Neural cell (in vitro differentiated cells): ENCODE measurements around the gene GOSR1. TPM values are rescaled to one million over a fixed set of nuclear protein-coding genes. Genes with fewer than 3 reads are reported as not detected.
"Not testable (repeated sequence)": the region's sequence is repeated elsewhere in the genome, so short reads cannot be mapped to it uniquely, and the experiment has no call there.

Source experiments
- H2AFZ ChIP-seq: fragments of 200-600, 300-800 bp; sonication (generic), shearing (Covaris generic); 2 replicates; pipeline ENCODE4 v1.6.0; 2014; ENCODE audit warnings: low read depth, mild to moderate bottlenecking, antibody characterized with exemption, low read length, moderate library complexity
- H3F3A ChIP-seq: fragments of 200-600 bp; shearing (Covaris generic); 2 replicates; pipeline ENCODE4 v1.6.1; 2016; ENCODE audit warnings: mild to moderate bottlenecking, moderate library complexity, mixed read lengths, antibody characterized with exemption, low read length; ENCODE audit not compliant: insufficient read depth, poor library complexity, severe bottlenecking
- H3K27ac ChIP-seq: fragments of 200-600, 300-800 bp; sonication (generic), shearing (Covaris generic); 2 replicates; pipeline ENCODE4 v1.5.1; 2014; ENCODE audit warnings: mild to moderate bottlenecking, low read length, moderate library complexity
- H3K27me3 ChIP-seq: fragments of 300-800, 200-600 bp; sonication (generic), shearing (Covaris generic); 2 replicates; pipeline ENCODE4 v1.6.0; 2014; ENCODE audit warnings: mild to moderate bottlenecking, low read depth, low read length, moderate library complexity; ENCODE audit not compliant: insufficient read depth
- H3K36me3 ChIP-seq: fragments of 300-800, 200-600 bp; sonication (generic), shearing (Covaris generic); 2 replicates; pipeline ENCODE4 v1.5.1; 2014; ENCODE audit warnings: mild to moderate bottlenecking, antibody characterized with exemption, low read length, moderate library complexity; ENCODE audit not compliant: insufficient read depth
- H3K4me2 ChIP-seq: fragments of 300-800, 200-600 bp; sonication (generic), shearing (Covaris generic); 2 replicates; pipeline ENCODE4 v1.6.0; 2014; ENCODE audit warnings: mild to moderate bottlenecking, low read length
- H3K4me3 ChIP-seq: fragments of 300-800, 200-600 bp; sonication (generic), shearing (Covaris generic); 2 replicates; pipeline ENCODE4 v1.5.1; 2014; ENCODE audit warnings: mild to moderate bottlenecking, low read length, moderate library complexity
- H3K79me2 ChIP-seq: fragments of 200-600 bp; shearing (Covaris generic); replicated peaks from 2 replicates; pipeline ENCODE4 v1.6.0; 2014; ENCODE audit warnings: mild to moderate bottlenecking, low read length, moderate library complexity; ENCODE audit not compliant: insufficient read depth
- H3K9ac ChIP-seq: fragments of 300-800, 200-600 bp; sonication (generic), shearing (Covaris generic); 2 replicates; pipeline ENCODE4 v1.6.1; 2016; ENCODE audit warnings: mild to moderate bottlenecking, low read length, mixed read lengths
- H3K9me2 ChIP-seq: fragments of 200-600 bp; shearing (Covaris generic); 2 replicates; pipeline ENCODE4 v1.6.1; 2016; ENCODE audit warnings: mild to moderate bottlenecking, low read length, mixed read lengths; ENCODE audit not compliant: insufficient read depth
- H3K9me3 ChIP-seq: fragments of 200-600, 300-800 bp; sonication (generic), shearing (Covaris generic); 2 replicates; pipeline ENCODE4 v1.6.1; 2016; ENCODE audit warnings: mild to moderate bottlenecking, mixed run types, low read length, moderate library complexity, mixed read lengths
- H4K20me1 ChIP-seq: fragments of 200-600 bp; shearing (Covaris generic); 2 replicates; pipeline ENCODE4 v1.6.1; 2016; ENCODE audit warnings: mild to moderate bottlenecking, mixed run types; ENCODE audit not compliant: insufficient read depth
- CTCF ChIP-seq: fragments of 450-650 bp; IDR thresholded peaks from 2 replicates; pipeline ENCODE4 v1.5.1; 2014; ENCODE audit warnings: antibody characterized with exemption, mild to moderate bottlenecking, moderate library complexity; ENCODE audit not compliant: poor library complexity, severe bottlenecking
- EP300 ChIP-seq: fragments of 450-650 bp; conservative IDR thresholded peaks from 2 replicates; pipeline ENCODE4 v1.6.1; 2014; ENCODE audit warnings: antibody characterized with exemption, mild to moderate bottlenecking, moderate library complexity; ENCODE audit not compliant: poor library complexity, severe bottlenecking
- EZH2 ChIP-seq: fragments of 200-600, 300-800 bp; shearing (Covaris generic), sonication (generic); IDR thresholded peaks from 2 replicates; pipeline ENCODE4 v1.6.1; 2014; ENCODE audit warnings: antibody characterized with exemption, low read length, borderline replicate concordance, mild to moderate bottlenecking; ENCODE audit not compliant: insufficient read depth, poor library complexity, severe bottlenecking
- REST ChIP-seq: IDR thresholded peaks from 2 replicates; pipeline ENCODE4 v1.6.1; 2012; ENCODE audit warnings: borderline replicate concordance
- SMC3 ChIP-seq: fragments of 450-650 bp; conservative IDR thresholded peaks from 2 replicates; pipeline ENCODE4 v1.6.1; 2014; ENCODE audit warnings: antibody characterized with exemption, mild to moderate bottlenecking, moderate library complexity; ENCODE audit not compliant: poor library complexity
- TAF1 ChIP-seq: IDR thresholded peaks from 2 replicates; pipeline ENCODE4 v1.6.1; 2012; ENCODE audit warnings: low read depth
- polyA plus RNA-seq: library from polyadenylated mRNA; depleted of rRNA; stranded (reverse); fragments of >200 nt; gene quantifications from 2 replicates; pipeline ENCODE4 v1.2.3, GENCODE V29; 2014

Gene GOSR1
- polyA plus RNA-seq, 1 donor from 2014 or later: 20.1 TPM

- Histone ChIP-seq H3K79me2 (no peaks in the 10 kb centered on the region), H2AFZ (no peak overlapping the region), H3K4me2 (no peak overlapping the region), H3K4me3 (no peak overlapping the region), H3K9ac (no peak overlapping the region), H4K20me1 (no peaks in the 10 kb centered on the region), H3F3A (no peaks in the 10 kb centered on the region), H3K36me3 (no peaks in the 10 kb centered on the region), H3K9me2 (no peaks in the 10 kb centered on the region), H3K9me3 (no peaks in the 10 kb centered on the region), H3K27ac (no peak overlapping the region), H3K27me3 (no peaks in the 10 kb centered on the region)
- TF ChIP-seq EP300: no peak
Observed at GRCh38 chr17:30545024-30545423, 67.8 kb downstream of the GOSR1 start.

DNA sequence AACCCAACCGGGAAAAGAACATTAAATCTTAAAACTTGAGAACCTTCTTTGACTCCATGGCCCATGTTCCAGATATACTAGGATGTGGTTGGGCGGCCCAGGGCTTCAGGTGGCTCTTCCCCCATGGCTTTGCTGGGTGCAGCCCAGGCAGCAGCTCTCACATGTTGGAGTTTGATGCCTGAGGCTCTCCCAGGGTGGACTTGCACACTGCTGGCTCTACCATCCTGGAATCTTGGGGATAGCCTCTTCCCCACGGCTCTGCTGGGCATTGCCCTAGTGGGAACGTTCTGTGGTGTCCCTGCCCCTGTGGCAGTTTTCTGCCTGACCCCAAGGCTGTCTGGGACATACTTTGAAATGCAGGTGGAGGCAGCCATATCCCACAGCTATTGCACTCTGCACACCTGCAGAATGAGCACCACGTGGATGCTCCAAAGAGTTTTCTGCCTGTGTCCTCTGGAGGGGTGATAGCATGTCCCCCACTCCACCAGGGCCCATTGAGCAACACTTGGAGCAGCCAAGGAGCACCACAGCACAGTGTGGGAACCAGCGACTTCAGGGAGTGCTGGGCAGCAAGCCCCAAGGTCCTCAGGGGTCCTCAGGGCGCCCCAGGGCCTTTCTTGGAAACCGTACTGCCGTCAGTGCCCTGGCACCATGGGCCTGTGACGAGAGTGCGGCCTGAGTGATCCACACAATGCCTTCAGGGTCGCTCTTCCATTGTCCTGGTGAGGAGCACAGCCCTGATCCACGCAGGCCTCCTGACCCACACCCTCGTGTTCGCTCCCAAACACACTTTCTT lies 70.8 kb downstream of the GOSR1 start:
- TF ChIP-seq REST: no peak
- Histone ChIP-seq H3F3A (no peaks in the 10 kb centered on the region), H4K20me1 (no peaks in the 10 kb centered on the region), H3K27ac (no peak overlapping the region), H3K36me3 (no peaks in the 10 kb centered on the region), H3K9me3 (no peaks in the 10 kb centered on the region), H3K9ac (no peak overlapping the region), H3K27me3 (no peaks in the 10 kb centered on the region), H3K9me2 (no peaks in the 10 kb centered on the region), H3K4me3 (no peak overlapping the region), H3K79me2 (no peaks in the 10 kb centered on the region), H3K4me2 (no peak overlapping the region), H2AFZ (no peak overlapping the region)

DNA sequence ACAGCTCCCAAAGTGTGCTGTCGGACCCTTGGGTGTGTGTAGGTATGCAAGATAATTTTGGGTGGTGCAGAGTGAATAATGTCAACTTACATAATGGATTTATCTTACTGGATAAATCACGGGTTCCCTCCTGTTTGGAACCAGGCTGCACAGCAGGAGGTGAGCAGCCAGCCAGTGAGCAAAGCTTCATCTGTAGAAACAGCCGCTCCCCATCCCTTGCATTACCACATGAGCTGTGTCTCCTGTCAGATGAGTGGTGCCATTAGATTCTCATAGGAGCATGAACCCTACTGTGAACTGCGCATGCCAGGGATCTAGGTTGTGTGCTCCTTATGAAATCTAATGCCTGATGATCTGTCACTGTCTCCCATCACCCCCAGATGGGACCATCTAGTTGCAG lies 72.0 kb downstream of the GOSR1 start:
- not testable (repeated sequence) for H3K79me2 ChIP-seq, H3K27ac ChIP-seq, H4K20me1 ChIP-seq, H2AFZ ChIP-seq, H3K9me3 ChIP-seq, H3F3A ChIP-seq, H3K27me3 ChIP-seq, H3K9ac ChIP-seq, H3K4me2 ChIP-seq, H3K4me3 ChIP-seq, H3K36me3 ChIP-seq, H3K9me2 ChIP-seq

GRCh38 chr17:30549864-30550511 lies 72.8 kb downstream of the GOSR1 start:
- no peaks in the 10 kb centered on the region for H3K9me2 ChIP-seq
- H3K4me3 ChIP-seq: no peak overlapping the region

More at GRCh38 chr17:30549864-30550511, 72.8 kb downstream of the GOSR1 start:
- Histone ChIP-seq H3K4me2 (no peak overlapping the region), H3K79me2 (no peaks in the 10 kb centered on the region), H3K36me3 (no peaks in the 10 kb centered on the region), H3K27me3 (no peaks in the 10 kb centered on the region), H3K9me3 (no peaks in the 10 kb centered on the region), H4K20me1 (no peaks in the 10 kb centered on the region), H3F3A (no peaks in the 10 kb centered on the region), H2AFZ (no peak overlapping the region), H3K9ac (no peak overlapping the region), H3K27ac (no peak overlapping the region)
- no peak for TF ChIP-seq CTCF
- no peak for TF ChIP-seq EZH2
- no peak for TF ChIP-seq TAF1
- TF ChIP-seq SMC3: no peak
